H1 (cell line): ENCODE measurements around the gene ATXN7. TPM values are rescaled to one million over a fixed set of nuclear protein-coding genes. Genes with fewer than 3 reads are reported as not detected.

Source experiments
- CTCF ChIA-PET: fragments of 300-600 bp; sonication (Branson Sonifier 250); formaldehyde crosslinking; loops from one replicate; lab custom pipeline; 2021; ENCODE audit not compliant: partially characterized antibody; lab: Charles Lee
- POLR2A ChIA-PET: fragments of 300-600 bp; sonication (Branson Sonifier 250); formaldehyde crosslinking; loops from one replicate; lab custom pipeline; 2021; ENCODE audit warnings: inconsistent platforms; ENCODE audit not compliant: partially characterized antibody; lab: Charles Lee
- DNase-seq, 2 experiments: peaks; one replicate each; pipeline versions ENCODE4 v3.0.0 to v3.0.0-alpha.2; 2010 to 2022; ENCODE audit warnings: low spot score in 2 of 2, low read depth in 1 of 2, mixed read lengths in 1 of 2
- FAIRE-seq: peaks from 2 replicates; lab custom pipeline; 2011; peaks lifted over from hg19 to GRCh38; lab: Jason Lieb, UNC
- H2AFZ ChIP-seq: 2 replicates; pipeline ENCODE4 v1.8.1; 2012; ENCODE audit warnings: low read length, inconsistent platforms
- H2AK5ac ChIP-seq: 2 replicates; pipeline ENCODE4 v1.6.1; 2013; ENCODE audit warnings: low read depth, low read length
- H2BK120ac ChIP-seq: replicated peaks from 2 replicates; pipeline ENCODE3; 2013; ENCODE audit warnings: low read depth, low read length, inconsistent platforms
- H2BK12ac ChIP-seq: 2 replicates; pipeline ENCODE4 v1.6.1; 2013; ENCODE audit warnings: low read depth, low read length
- H2BK15ac ChIP-seq: 2 replicates; pipeline ENCODE4 v1.6.1; 2013; ENCODE audit warnings: low read length
- H2BK20ac ChIP-seq: 2 replicates; pipeline ENCODE4 v1.6.1; 2013; ENCODE audit warnings: low read length
- H2BK5ac ChIP-seq: 2 replicates; pipeline ENCODE4 v1.6.1; 2013; ENCODE audit warnings: low read depth, low read length
- H3K14ac ChIP-seq: 2 replicates; pipeline ENCODE4 v1.6.1; 2013; ENCODE audit warnings: inconsistent platforms; ENCODE audit not compliant: insufficient read length
- H3K18ac ChIP-seq: 2 replicates; pipeline ENCODE4 v1.6.1; 2013; ENCODE audit warnings: low read length; ENCODE audit errors: extremely low read depth
- H3K23ac ChIP-seq: 2 replicates; pipeline ENCODE4 v1.6.1; 2013; ENCODE audit warnings: inconsistent platforms; ENCODE audit not compliant: insufficient read length
- H3K23me2 ChIP-seq: 2 replicates; pipeline ENCODE4 v1.6.1; 2013; ENCODE audit warnings: low read depth, low read length
- H3K27ac ChIP-seq: 2 replicates; pipeline ENCODE4 v1.6.1; 2011; ENCODE audit warnings: low read depth, low read length, inconsistent platforms
- H3K27me3 ChIP-seq, 4 experiments: replicated peaks in 1 of 4; 1 replicate in 1 of 4; 2 replicates in 3 of 4; pipeline versions ENCODE4 v1.6.1 to v1.8.1; 2011 to 2013; ENCODE audit warnings: low read length in 3 of 4, mild to moderate bottlenecking in 3 of 4, inconsistent platforms in 2 of 4, mixed read lengths in 2 of 4, moderate library complexity in 1 of 4; ENCODE audit not compliant: control insufficient read depth in 3 of 4, insufficient read depth in 3 of 4; ENCODE audit errors: extremely low read depth in 1 of 4
- H3K36me3 ChIP-seq, 4 experiments: 2 replicates each; pipeline versions ENCODE4 v1.6.1 to v1.8.1; 2011 to 2013; ENCODE audit warnings: mild to moderate bottlenecking in 4 of 4, low read length in 3 of 4, moderate library complexity in 2 of 4, control low read depth in 1 of 4, inconsistent platforms in 1 of 4; ENCODE audit not compliant: insufficient read depth in 4 of 4, control insufficient read depth in 2 of 4
- H3K4ac ChIP-seq: replicated peaks from 2 replicates; pipeline ENCODE3; 2013; ENCODE audit warnings: low read length, low read depth, mixed read lengths, inconsistent platforms; ENCODE audit not compliant: insufficient read length
- H3K4me1 ChIP-seq, 4 experiments: replicated peaks in 1 of 4; 1 replicate in 1 of 4; 2 replicates in 3 of 4; pipeline versions ENCODE4 v1.6.1 to v1.8.1; 2011 to 2013; ENCODE audit warnings: low read length in 3 of 4, inconsistent platforms in 2 of 4, mixed read lengths in 1 of 4; ENCODE audit not compliant: insufficient read depth in 4 of 4, control insufficient read depth in 3 of 4
- H3K4me2 ChIP-seq, 2 experiments: 2 replicates each; pipeline versions ENCODE4 v1.6.1 to v1.8.1; 2011 to 2013; ENCODE audit warnings: low read depth in 2 of 2, low read length in 2 of 2, control low read depth in 1 of 2, inconsistent platforms in 1 of 2, mild to moderate bottlenecking in 1 of 2; ENCODE audit not compliant: insufficient read depth in 1 of 2
- H3K4me3 ChIP-seq, 4 experiments: fragments of 200-600, 300-600 bp in 1 of 4; sonication (generic), shearing (Covaris generic), sonication (Bioruptor Twin) in 1 of 4; 2 replicates each; pipeline versions ENCODE4 v1.5.1 to v1.8.1; 2011 to 2016; ENCODE audit warnings: low read length in 4 of 4, low read depth in 3 of 4, control low read depth in 2 of 4, inconsistent platforms in 2 of 4, mild to moderate bottlenecking in 2 of 4, mixed read lengths in 1 of 4, moderate library complexity in 1 of 4; ENCODE audit not compliant: insufficient read depth in 2 of 4; ENCODE audit errors: extremely low read depth in 1 of 4
- H3K56ac ChIP-seq: replicated peaks from 2 replicates; pipeline ENCODE3; 2013; ENCODE audit warnings: low read depth, mild to moderate bottlenecking, mixed read lengths, low read length, inconsistent platforms; ENCODE audit not compliant: insufficient read length
- H3K79me1 ChIP-seq: 2 replicates; pipeline ENCODE4 v1.6.1; 2013; ENCODE audit warnings: low read depth, low read length, control low read depth
- H3K79me2 ChIP-seq, 2 experiments: 2 replicates each; pipeline versions ENCODE4 v1.6.1 to v1.8.1; 2012 to 2013; ENCODE audit warnings: low read length in 2 of 2, mild to moderate bottlenecking in 2 of 2, inconsistent platforms in 1 of 2; ENCODE audit not compliant: insufficient read depth in 2 of 2, control insufficient read depth in 1 of 2
- H3K9ac ChIP-seq, 4 experiments: replicated peaks in 1 of 4; 1 replicate in 1 of 4; 2 replicates in 3 of 4; pipeline versions ENCODE4 v1.6.1 to v1.8.1; 2011 to 2013; ENCODE audit warnings: low read depth in 3 of 4, low read length in 3 of 4, control low read depth in 2 of 4, mild to moderate bottlenecking in 2 of 4, moderate library complexity in 2 of 4, inconsistent platforms in 1 of 4; ENCODE audit errors: extremely low read depth in 1 of 4
- H3K9me3 ChIP-seq, 2 experiments: 2 replicates each; pipeline versions ENCODE4 v1.6.1 to v1.8.1; 2012 to 2013; ENCODE audit warnings: mild to moderate bottlenecking in 2 of 2, moderate library complexity in 2 of 2, control low read depth in 1 of 2, inconsistent platforms in 1 of 2, low read depth in 1 of 2, low read length in 1 of 2, mixed read lengths in 1 of 2; ENCODE audit not compliant: insufficient read depth in 2 of 2
- H4K20me1 ChIP-seq, 2 experiments: replicated peaks in 1 of 2; 2 replicates each; pipeline versions ENCODE3 to v1.8.1; 2011 to 2013; ENCODE audit warnings: inconsistent platforms in 2 of 2, low read length in 2 of 2, mild to moderate bottlenecking in 1 of 2; ENCODE audit not compliant: insufficient read depth in 2 of 2, control insufficient read depth in 1 of 2
- H4K5ac ChIP-seq: 2 replicates; pipeline ENCODE4 v1.6.1; 2013; ENCODE audit warnings: low read length, low read depth, mixed read lengths, inconsistent platforms; ENCODE audit not compliant: insufficient read length
- H4K8ac ChIP-seq: 2 replicates; pipeline ENCODE4 v1.8.0; 2013; ENCODE audit warnings: mild to moderate bottlenecking, moderate library complexity, low read length, inconsistent platforms; ENCODE audit not compliant: insufficient read depth; ENCODE audit errors: extremely low read depth
- H4K91ac ChIP-seq: replicated peaks from 2 replicates; pipeline ENCODE3; 2013; ENCODE audit warnings: low read length, mixed read lengths, inconsistent platforms; ENCODE audit not compliant: insufficient read length
- BRCA1 ChIP-seq: IDR thresholded peaks from 2 replicates; pipeline ENCODE4 v1.6.1; 2012; ENCODE audit warnings: low read depth, low read length, improper control_type of control experiment
- CBX5 ChIP-seq: fragments of 300-800, 300-1000 bp; sonication (generic); IDR thresholded peaks from 2 replicates; pipeline ENCODE4 v1.7.1; 2016; ENCODE audit warnings: antibody characterized with exemption, low read length, low read depth
- CREB1 ChIP-seq: IDR thresholded peaks from 2 replicates; pipeline ENCODE4 v1.6.1; 2012; ENCODE audit warnings: inconsistent platforms
- EP300 ChIP-seq, 2 experiments: IDR thresholded peaks; 1 replicate in 1 of 2; 2 replicates in 1 of 2; pipeline ENCODE4 v1.6.1; 2011 to 2012; ENCODE audit warnings: low read depth in 2 of 2, low read length in 2 of 2, mild to moderate bottlenecking in 2 of 2, borderline replicate concordance in 1 of 2, inconsistent platforms in 1 of 2, moderate library complexity in 1 of 2
- EZH2 ChIP-seq: fragments of 200-600 bp; sonication (generic); IDR thresholded peaks from 2 replicates; pipeline ENCODE4 v1.7.1; 2012; ENCODE audit warnings: low read depth, mild to moderate bottlenecking, moderate library complexity, low read length, inconsistent platforms; ENCODE audit not compliant: severe bottlenecking
- KDM4A ChIP-seq: IDR thresholded peaks from one replicate; pipeline ENCODE4 v1.7.1; 2012; ENCODE audit warnings: low read depth, mild to moderate bottlenecking, moderate library complexity, low read length, inconsistent platforms; ENCODE audit not compliant: severe bottlenecking
- NRF1 ChIP-seq: IDR thresholded peaks from 2 replicates; pipeline ENCODE4 v1.6.1; 2011; ENCODE audit warnings: mild to moderate bottlenecking, low read depth, low read length, improper control_type of control experiment
- SRF ChIP-seq: IDR thresholded peaks from 2 replicates; pipeline ENCODE4 v1.6.1; 2011; ENCODE audit warnings: mild to moderate bottlenecking, low read depth, low read length, moderate library complexity
- TEAD4 ChIP-seq: IDR thresholded peaks from 2 replicates; pipeline ENCODE4 v1.6.1; 2012; ENCODE audit warnings: low read depth, low read length, inconsistent platforms, mixed read lengths
- WGBS, 2 experiments: shearing (Covaris generic) in 1 of 2; methylation state at CpG; one replicate each; pipeline versions ENCODE4 v1.1.6 to v1.1.7; 2013 to 2015; ENCODE audit warnings: low lambda C conversion rate in 2 of 2, mixed read lengths in 2 of 2, inconsistent platforms in 1 of 2, low coverage in 1 of 2, missing lambda C conversion rate in 1 of 2; ENCODE audit not compliant: insufficient replicate concordance in 2 of 2, insufficient coverage in 1 of 2, insufficient read length in 1 of 2; ENCODE audit errors: extremely low coverage in 1 of 2, missing lambda C conversion rate in 1 of 2; 5-methylcytosine and 5-hydroxymethylcytosine counted together
- polyA plus RNA-seq, 7 experiments: library from polyadenylated mRNA; depleted of rRNA in 3 of 7; stranded (reverse) in 5 of 7; unstranded in 2 of 7; fragments of >200 nt in 5 of 7; fragments of 200-250 nt in 2 of 7; gene quantifications; 1 replicate in 5 of 7; 2 replicates in 1 of 7; 4 replicates in 1 of 7; pipeline versions ENCODE4 v1.2.1 to v1.2.3, GENCODE V29; 2011 to 2013; ENCODE audit warnings: missing spikeins in 2 of 7, mixed read lengths in 2 of 7
- total RNA-seq: library from RNA; stranded (reverse); fragmentation: NEBNext Ultra II Directional; extraction: Animal tissue kit (Norgen Biotek cat#: 25700); gene quantifications from 2 replicates; pipeline ENCODE4 v1.2.1, GENCODE V29; 2021
- TF ChIP-seq, protein P1 (sequence below): IDR thresholded peaks from 2 replicates; pipeline ENCODE4 v1.6.1; 2011; ENCODE audit warnings: low read length, improper control_type of control experiment
- TF ChIP-seq, protein P2 (sequence below): IDR thresholded peaks from 2 replicates; pipeline ENCODE4 v1.6.1; 2012; ENCODE audit warnings: inconsistent platforms

ATXN7 gene
- total and polyA plus RNA-seq, 2 of the 8 experiments (the other 6 are each of a cell fraction or from before 2014, with no cell fraction given), result 15.5 to 16.8 TPM

DNA sequence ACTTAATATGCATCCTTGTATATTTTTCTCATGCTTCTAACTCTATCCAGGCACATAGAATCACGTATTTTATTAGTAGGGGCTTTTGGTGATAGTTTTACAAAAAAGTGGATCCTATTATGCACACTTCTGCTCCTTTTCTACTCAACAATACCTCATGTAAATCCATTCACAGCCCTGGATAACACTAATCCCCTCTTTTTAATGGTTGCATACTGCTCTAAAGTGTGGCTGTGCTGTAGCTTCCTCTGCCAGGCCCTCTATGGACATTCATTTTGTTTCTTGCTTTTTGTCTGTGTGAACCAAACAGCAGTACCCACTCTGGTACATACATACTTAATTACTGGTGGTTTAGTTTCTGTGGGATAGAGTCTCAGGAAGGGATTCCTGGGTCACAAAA lies 99.8 kb downstream of the ATXN7 start:
- H3K79me1 ChIP-seq, result 0 out of 2 replicates have a peak, but pooled peaks cover 2% of the 10 kb centered on the region
- no peaks in the 10 kb centered on the region for H3K23me2 ChIP-seq
- H3K9ac ChIP-seq, result no peak overlapping the region
- no peaks in the 10 kb centered on the region for H3K36me3 ChIP-seq
- peaks cover 0 to 2% of the 10 kb centered on the region in 2 experiments for H4K20me1 ChIP-seq
- no peak overlapping the region for H4K8ac ChIP-seq
- H2BK15ac ChIP-seq, result no peak overlapping the region
- no peak overlapping the region for H2BK20ac ChIP-seq
- ChIA-PET POLR2A (no interaction called here), CTCF (interaction anchor here (0.7 to 9.3 kb wide), 12 partner anchors 9 to 42 kb away, joined by 3 to 115 read pairs (median 4); no protein-coding TSS in a partner anchor)
- H2BK120ac ChIP-seq, result no peak overlapping the region
- no peak overlapping the region for H3K4ac ChIP-seq
- H3K14ac ChIP-seq, result no peak overlapping the region
- H3K27ac ChIP-seq, result no peak overlapping the region
- H3K56ac ChIP-seq, result no peak overlapping the region
- H3K23ac ChIP-seq, result no peak overlapping the region
- H4K5ac ChIP-seq, result no peak overlapping the region
- no peak overlapping the region for H4K91ac ChIP-seq
- H3K4me1 ChIP-seq, result peaks cover 7 to 23% (median 17%) of the 10 kb centered on the region in 4 experiments; a peak in 6 of 7 replicates
- no peaks in the 10 kb centered on the region for H3K27me3 ChIP-seq
- no peak overlapping the region for H2BK12ac ChIP-seq
- no peak overlapping the region for H3K4me2 ChIP-seq
- no peak overlapping the region for H2AK5ac ChIP-seq
- 77% methylated on average over 1 of the region's 1 CpG; no CpG with 5 or more reads in 1 of the 2 experiments for WGBS, 2 experiments
- FAIRE-seq (no peak), DNase-seq (no peak)
- no peaks in the 10 kb centered on the region for H3K9me3 ChIP-seq
- H3K18ac ChIP-seq, result no peak overlapping the region
- no peaks in the 10 kb centered on the region; a peak in 1 of 4 replicates for H3K79me2 ChIP-seq
- no peak overlapping the region for H3K4me3 ChIP-seq
- H2BK5ac ChIP-seq, result no peak overlapping the region
- TF ChIP-seq, protein P1, sequence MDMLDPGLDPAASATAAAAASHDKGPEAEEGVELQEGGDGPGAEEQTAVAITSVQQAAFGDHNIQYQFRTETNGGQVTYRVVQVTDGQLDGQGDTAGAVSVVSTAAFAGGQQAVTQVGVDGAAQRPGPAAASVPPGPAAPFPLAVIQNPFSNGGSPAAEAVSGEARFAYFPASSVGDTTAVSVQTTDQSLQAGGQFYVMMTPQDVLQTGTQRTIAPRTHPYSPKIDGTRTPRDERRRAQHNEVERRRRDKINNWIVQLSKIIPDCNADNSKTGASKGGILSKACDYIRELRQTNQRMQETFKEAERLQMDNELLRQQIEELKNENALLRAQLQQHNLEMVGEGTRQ, result no peak
- TF ChIP-seq CREB1 (no peak), NRF1 (no peak), CBX5 (no peak), KDM4A (no peak), EP300 (IDR thresholded peaks at IDR 0.05; ENCODE audit: borderline replicate concordance in 1 of 2, low read depth in 2 of 2, low read length in 2 of 2) (no peak), SRF (no peak), TEAD4 (no peak), BRCA1 (no peak), EZH2 (no peak)
- TF ChIP-seq, protein P2, sequence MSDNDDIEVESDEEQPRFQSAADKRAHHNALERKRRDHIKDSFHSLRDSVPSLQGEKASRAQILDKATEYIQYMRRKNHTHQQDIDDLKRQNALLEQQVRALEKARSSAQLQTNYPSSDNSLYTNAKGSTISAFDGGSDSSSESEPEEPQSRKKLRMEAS, result no peak
- no peak overlapping the region for H2AFZ ChIP-seq
